ENCODE data around the gene SFXN3. TPM values are rescaled to one million over a fixed set of nuclear protein-coding genes. Genes with fewer than 3 reads are reported as not detected.

SFXN3 gene
- total RNA-seq, 1 experiment from 2014 or later, result 2.8 TPM

- H3K4me3 Mint-ChIP-seq, result no peak overlapping the region
- H2BK120ac ChIP-seq (ENCODE audit: low read depth, low read length, poor library complexity, severe bottlenecking), result no peak overlapping the region
- no peak overlapping the region for H2BK20ac ChIP-seq (ENCODE audit: low read depth, low read length, poor library complexity, severe bottlenecking)
- no peak overlapping the region for H3K23ac ChIP-seq (ENCODE audit: insufficient read length, low read depth, low read length)
- H4K20me1 ChIP-seq (ENCODE audit: control insufficient read depth, insufficient read depth, insufficient read length), result no peaks in the 10 kb centered on the region
- H3K18ac ChIP-seq (ENCODE audit: insufficient read length, low read depth, low read length), result no peak overlapping the region
- H3K27me3 ChIP-seq (ENCODE audit: insufficient read depth, low read length), result peaks cover 11% of the 10 kb centered on the region; the same call in 1 of the 2 replicates
- H3K4me1 ChIP-seq (ENCODE audit: insufficient read depth, low read length), result peaks cover 2% of the 10 kb centered on the region; the same call in 1 of the 2 replicates
- H3K9me3 ChIP-seq (ENCODE audit: control insufficient read depth, low read depth, low read length), result no peaks in the 10 kb centered on the region
- H2BK15ac ChIP-seq (ENCODE audit: low read depth, low read length), result no peak overlapping the region
- peak; percentile 92 for TF ChIP-seq CTCF (conservative IDR thresholded peaks at IDR 0.05)
- no peak overlapping the region for H3K4ac ChIP-seq (ENCODE audit: low read depth, low read length)
- no CpG with 5 or more reads among the region's 6 CpGs for WGBS (ENCODE audit: extremely low coverage, insufficient read length, low lambda C conversion rate)
- DNase-seq, result peak; percentile 84
- no peak overlapping the region for H2BK12ac ChIP-seq (ENCODE audit: insufficient read length, low read depth, low read length)
- no peak overlapping the region for H3K9ac ChIP-seq (ENCODE audit: extremely low read depth, insufficient read length, low read length)
- H3K4me2 ChIP-seq (ENCODE audit: insufficient read depth, insufficient read length, low read length), result no peak overlapping the region
- no peak overlapping the region for H3K27ac Mint-ChIP-seq
- no peak overlapping the region for H3K27ac ChIP-seq (ENCODE audit: insufficient read length, low read depth, low read length)
- no peak overlapping the region for H4K8ac ChIP-seq (replicated peaks; ENCODE audit: insufficient read length, low read depth, low read length)
- no peak overlapping the region for H3K56ac ChIP-seq (ENCODE audit: insufficient read length, low read depth, low read length)
- no peak overlapping the region for H3T11ph ChIP-seq (ENCODE audit: low read length)
- no peak overlapping the region for H2AFZ ChIP-seq (ENCODE audit: low read length)
- peaks cover 7% of the 10 kb centered on the region for H3K23me2 ChIP-seq (ENCODE audit: insufficient read length, low read depth, low read length, poor library complexity, severe bottlenecking)
- no peaks in the 10 kb centered on the region for H3K79me2 ChIP-seq (ENCODE audit: insufficient read depth, low read length)
- H2AK5ac ChIP-seq (ENCODE audit: insufficient read length, low read length), result no peak overlapping the region
- H3K4me1 Mint-ChIP-seq, result peaks cover 14 to 28% of the 10 kb centered on the region in 2 experiments
- peaks cover 59% of the 10 kb centered on the region for H3K27me3 Mint-ChIP-seq (ENCODE audit: low read depth)
- H2BK5ac ChIP-seq (ENCODE audit: insufficient read length, low read length), result no peak overlapping the region
- no peak overlapping the region for H3K14ac ChIP-seq (ENCODE audit: insufficient read depth, low read length)
- no peaks in the 10 kb centered on the region for H3K79me1 ChIP-seq (ENCODE audit: insufficient read depth, low read depth, low read length, poor library complexity, severe bottlenecking)
- H3K9me3 Mint-ChIP-seq, result no peaks in the 10 kb centered on the region
- H3K36me3 Mint-ChIP-seq (ENCODE audit: insufficient read depth in 1 of 3, low read depth in 3 of 3), result peaks cover 0 to 2% (median 0%) of the 10 kb centered on the region in 3 experiments; a peak in 2 of 7 replicates
- no peak overlapping the region for H4K5ac ChIP-seq (ENCODE audit: insufficient read length, low read depth, low read length)
- no peak overlapping the region for H4K91ac ChIP-seq (ENCODE audit: insufficient read length, low read depth, low read length)
These were observed 10.3 kb downstream of the SFXN3 start for GRCh38 chr10:101041252-101041761.

Data from H9 (cell line).